Measurements from ENCODE around the gene AKT3.

DNA sequence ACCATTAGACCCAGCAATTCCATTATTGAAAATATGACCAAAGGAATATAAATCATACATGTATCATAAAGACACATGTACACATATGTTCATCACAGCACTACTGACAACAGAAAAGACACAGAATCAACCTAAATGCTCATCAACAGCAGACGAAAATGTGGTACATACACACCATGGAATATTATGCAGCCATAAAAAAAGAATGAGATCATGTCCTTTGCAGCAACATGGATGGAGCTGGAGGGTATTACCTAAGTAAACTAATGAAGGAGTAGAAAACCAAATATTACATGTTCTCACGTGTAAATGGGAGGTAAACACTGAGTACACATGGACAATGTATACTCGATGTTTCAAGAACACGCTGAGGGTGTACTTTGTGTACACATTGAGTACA is 15.9 kb downstream of the AKT3 start:
- TF ChIP-seq, protein P1, sequence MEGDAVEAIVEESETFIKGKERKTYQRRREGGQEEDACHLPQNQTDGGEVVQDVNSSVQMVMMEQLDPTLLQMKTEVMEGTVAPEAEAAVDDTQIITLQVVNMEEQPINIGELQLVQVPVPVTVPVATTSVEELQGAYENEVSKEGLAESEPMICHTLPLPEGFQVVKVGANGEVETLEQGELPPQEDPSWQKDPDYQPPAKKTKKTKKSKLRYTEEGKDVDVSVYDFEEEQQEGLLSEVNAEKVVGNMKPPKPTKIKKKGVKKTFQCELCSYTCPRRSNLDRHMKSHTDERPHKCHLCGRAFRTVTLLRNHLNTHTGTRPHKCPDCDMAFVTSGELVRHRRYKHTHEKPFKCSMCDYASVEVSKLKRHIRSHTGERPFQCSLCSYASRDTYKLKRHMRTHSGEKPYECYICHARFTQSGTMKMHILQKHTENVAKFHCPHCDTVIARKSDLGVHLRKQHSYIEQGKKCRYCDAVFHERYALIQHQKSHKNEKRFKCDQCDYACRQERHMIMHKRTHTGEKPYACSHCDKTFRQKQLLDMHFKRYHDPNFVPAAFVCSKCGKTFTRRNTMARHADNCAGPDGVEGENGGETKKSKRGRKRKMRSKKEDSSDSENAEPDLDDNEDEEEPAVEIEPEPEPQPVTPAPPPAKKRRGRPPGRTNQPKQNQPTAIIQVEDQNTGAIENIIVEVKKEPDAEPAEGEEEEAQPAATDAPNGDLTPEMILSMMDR (IDR thresholded peaks at IDR 0.05), result no peak
- TF ChIP-seq EP300 (IDR thresholded peaks at IDR 0.05) (no peak), POLR2AphosphoS5 (IDR thresholded peaks at IDR 0.05) (no peak)
